Fibroblast of skin of left quadriceps (primary cell): ENCODE data around the gene LMTK2.
"Not testable (repeated sequence)": the region's sequence is repeated elsewhere in the genome, so short reads cannot be mapped to it uniquely, and the experiment has no call there.

Source experiments
- DNase-seq, 2 experiments: peaks; one replicate each; pipeline ENCODE4 v3.0.0-alpha.2; 2013; ENCODE audit warnings: low read depth in 2 of 2

LMTK2 gene

DNA sequence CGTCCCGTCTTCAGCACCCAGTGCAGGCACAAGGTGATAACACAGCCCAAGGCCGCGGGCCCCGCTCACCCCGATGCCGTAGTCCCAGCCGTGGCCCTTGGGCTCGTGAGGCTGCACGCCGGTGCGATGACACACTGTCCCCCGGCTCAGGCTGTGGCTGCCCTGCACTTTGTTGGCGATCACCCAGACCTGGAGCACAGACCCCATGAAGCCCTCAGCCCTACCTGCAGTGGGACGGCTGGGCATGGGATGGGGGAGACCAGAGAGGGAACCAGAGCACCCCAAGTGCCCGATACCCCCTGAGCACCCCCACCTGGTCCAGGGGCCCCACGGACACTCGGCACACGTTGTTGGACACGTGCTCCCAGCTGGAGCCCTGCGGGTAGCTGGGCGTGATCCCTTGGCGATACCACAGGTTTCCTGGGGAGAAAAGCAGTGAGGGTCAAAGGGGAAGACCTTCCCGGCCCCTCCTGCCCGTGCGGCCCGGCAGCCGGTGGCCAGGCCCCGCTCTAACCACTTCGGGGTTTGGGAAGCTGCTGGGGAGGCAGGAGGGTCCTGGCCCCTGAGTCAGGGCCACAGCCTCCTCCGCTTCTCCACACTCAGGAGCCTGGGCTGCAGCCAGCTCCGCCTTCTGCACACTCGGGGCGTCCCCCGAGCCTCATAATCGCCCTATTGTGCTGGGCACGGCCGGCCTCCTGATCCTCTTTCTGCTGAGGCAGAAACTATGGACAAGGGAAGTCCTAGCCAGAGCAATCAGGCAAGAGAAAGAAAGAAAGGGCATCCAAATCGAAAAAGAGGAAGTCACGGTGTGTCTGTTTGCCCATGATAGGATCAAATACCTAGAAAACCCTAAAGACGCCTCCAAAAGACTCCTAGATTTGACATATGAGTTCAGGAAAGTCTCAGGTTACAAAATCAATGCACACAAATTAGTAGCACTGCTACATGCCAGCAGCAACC is 111.2 kb downstream of the LMTK2 start:
- DNase-seq: no peak

- DNase-seq: not testable (repeated sequence)
Observed at GRCh38 chr7:98219382-98219781, 112.7 kb downstream of the LMTK2 start.

- no peak for DNase-seq
Observed at GRCh38 chr7:98221611-98222532, 115.2 kb downstream of the LMTK2 start.

GRCh38 chr7:98222533-98223195 is 116.0 kb downstream of the LMTK2 start:
- DNase-seq: no peak

GRCh38 chr7:98223351-98223897 is 116.8 kb downstream of the LMTK2 start:
- no peak for DNase-seq

DNA sequence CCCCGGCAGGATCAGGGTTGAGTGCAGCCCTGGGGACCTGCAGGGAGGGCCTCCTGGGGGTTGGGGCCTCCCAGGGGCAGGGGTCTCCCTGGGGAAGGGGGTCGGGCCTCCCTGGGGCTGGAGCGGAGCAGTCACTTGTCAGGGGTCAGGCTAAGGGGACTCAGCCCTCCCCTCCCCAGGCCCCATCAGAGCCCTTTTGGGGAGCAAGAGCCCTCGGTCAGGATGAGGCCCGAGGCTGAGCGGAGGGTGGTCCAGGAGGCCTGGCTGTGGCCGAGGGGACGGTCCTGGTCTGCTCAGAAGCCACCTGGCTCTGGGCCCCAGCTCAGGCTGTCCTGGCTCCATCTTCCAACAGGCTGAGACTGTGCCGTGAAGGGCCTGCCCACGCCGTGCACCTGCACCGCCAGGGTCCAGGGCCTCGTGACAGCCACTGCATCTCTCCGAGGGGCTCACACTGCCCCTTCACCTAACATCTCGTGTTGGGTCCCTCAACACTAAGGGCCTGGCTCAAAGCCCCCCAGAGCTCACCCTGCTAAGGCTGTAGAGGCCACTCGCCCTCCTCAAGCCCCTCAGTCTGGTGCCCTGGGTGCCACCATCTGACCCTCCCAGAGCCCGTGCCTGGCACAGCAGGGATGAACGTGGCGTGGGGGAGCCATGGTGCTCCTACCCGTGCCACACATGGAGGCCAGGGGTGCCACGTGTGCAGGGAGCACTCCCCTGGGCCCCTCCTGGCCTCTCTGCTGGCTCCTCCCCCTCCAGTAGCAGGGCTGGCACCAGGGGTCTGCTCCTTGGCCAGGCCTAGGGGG is 117.4 kb downstream of the LMTK2 start:
- DNase-seq: no peak

- no peak for DNase-seq
Observed at GRCh38 chr7:98224701-98225181, 118.1 kb downstream of the LMTK2 start.

DNA sequence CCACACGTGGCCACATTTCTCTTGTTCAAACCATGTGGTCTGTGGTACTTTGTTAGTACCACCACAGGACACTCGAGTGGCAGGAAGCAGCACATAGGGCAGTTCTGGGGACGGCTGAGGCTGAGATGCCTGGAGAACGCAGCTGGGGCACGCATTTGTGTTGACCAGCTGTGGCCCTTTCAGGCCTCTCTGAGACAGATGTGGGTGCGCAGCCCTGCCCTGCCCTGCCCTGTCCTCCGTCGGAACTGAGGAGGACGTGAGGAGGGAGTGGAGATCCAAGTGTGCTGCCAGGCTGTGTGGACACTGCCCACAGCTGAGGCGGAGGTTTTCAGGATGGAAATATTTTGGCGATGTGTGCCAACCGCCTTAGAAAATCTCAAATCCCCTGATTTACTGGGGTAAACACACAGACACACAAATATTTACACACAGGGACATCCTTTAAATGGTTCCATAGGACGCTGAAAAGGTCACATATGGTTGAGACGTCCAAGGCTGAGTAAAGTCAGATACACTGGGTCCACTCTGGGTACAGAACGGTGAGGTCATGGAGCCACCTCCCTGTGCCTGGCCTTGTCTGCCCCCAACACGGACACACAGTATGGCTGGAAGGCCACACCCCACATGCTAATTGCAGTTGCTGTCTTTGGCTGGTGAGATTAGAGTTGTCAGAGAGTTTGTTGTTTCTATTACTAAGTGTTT is 119.4 kb downstream of the LMTK2 start:
- no peak for DNase-seq

- no peak for DNase-seq
Observed at GRCh38 chr7:98227939-98228338, 121.3 kb downstream of the LMTK2 start.

GRCh38 chr7:98228801-98229200 is 122.1 kb downstream of the LMTK2 start:
- DNase-seq: no peak

DNA sequence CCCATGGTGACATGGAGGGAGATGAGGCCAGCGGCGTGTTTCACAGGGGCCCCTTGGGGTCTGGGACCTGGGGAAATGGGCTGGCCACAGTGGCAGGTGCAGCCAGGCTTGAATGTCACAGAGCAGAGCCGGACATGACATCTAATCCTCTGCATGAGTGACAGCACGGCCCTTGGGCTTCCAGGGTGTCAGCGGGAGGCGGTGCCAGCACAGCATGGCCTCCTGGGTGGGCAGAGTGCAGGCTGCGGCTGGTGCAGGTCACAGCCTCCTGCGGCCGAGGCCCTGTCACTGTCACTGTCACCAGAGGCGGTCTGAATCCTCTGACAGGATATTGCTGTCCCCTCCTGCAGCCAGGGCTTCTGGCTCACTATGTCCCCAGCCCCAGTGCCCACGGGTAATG is 122.8 kb downstream of the LMTK2 start:
- no peak for DNase-seq

DNA sequence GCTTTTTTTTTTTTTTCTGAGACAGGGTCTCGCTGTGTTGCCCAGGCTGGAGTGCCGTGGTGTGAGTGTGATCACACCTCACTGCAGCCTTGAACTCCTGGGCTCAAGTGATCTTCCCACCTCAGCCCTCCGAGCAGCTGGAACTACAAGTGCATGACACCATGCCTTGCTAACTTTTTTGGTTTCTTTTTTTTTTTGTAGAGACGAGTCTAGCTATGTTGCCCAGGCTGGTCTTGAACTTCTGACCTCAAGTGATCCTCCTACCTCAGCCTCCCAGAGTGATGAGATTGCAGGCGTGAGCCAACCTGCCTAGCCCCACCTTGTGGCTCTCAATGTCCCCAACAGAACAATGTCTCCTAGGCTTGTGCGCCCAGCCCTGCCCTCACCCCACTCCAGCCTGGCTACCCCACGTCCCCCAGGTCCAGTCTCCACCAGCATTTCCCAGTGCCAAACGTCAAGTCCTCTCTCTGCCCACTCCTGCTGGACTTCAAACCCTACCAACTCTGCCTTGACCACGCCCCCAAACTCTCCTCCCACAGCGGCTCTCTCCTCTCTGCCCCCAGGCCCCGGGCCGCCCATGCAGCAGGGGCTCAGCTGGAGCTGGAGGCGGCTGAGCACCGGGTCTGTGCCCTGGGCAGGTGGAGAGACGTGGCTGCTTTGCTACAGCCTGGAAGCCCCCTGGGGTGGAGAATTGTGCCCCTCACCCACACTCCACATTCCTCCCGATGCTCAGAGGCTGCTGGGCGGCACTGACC is 123.5 kb downstream of the LMTK2 start:
- DNase-seq: no peak

- DNase-seq: no peak
Observed at GRCh38 chr7:98230746-98231471, 124.2 kb downstream of the LMTK2 start.

GRCh38 chr7:98231493-98232262 is 125.0 kb downstream of the LMTK2 start:
- no peak for DNase-seq

- DNase-seq: no peak
Observed at GRCh38 chr7:98232263-98232585, 125.6 kb downstream of the LMTK2 start.

DNA sequence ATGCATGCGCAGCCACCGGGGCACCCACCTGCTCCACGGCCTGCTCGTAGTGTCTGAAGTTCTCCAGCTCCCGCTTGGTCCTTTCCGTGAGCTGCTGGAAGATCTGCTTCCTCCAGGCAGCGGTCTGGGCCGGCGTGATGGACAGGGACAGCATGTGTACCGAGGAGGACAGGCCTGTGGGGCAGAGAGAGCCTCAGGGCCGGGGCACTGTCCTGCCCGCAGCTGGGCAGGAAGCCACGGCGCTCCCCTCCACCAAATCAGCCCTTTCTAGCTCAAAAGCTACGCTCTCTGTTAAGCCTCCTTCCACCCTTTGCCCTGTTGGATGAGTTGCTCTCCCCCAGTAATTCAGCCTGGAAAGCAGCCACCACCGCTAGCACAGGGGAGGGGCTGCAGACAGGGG is 126.1 kb downstream of the LMTK2 start:
- DNase-seq: no peak

DNA sequence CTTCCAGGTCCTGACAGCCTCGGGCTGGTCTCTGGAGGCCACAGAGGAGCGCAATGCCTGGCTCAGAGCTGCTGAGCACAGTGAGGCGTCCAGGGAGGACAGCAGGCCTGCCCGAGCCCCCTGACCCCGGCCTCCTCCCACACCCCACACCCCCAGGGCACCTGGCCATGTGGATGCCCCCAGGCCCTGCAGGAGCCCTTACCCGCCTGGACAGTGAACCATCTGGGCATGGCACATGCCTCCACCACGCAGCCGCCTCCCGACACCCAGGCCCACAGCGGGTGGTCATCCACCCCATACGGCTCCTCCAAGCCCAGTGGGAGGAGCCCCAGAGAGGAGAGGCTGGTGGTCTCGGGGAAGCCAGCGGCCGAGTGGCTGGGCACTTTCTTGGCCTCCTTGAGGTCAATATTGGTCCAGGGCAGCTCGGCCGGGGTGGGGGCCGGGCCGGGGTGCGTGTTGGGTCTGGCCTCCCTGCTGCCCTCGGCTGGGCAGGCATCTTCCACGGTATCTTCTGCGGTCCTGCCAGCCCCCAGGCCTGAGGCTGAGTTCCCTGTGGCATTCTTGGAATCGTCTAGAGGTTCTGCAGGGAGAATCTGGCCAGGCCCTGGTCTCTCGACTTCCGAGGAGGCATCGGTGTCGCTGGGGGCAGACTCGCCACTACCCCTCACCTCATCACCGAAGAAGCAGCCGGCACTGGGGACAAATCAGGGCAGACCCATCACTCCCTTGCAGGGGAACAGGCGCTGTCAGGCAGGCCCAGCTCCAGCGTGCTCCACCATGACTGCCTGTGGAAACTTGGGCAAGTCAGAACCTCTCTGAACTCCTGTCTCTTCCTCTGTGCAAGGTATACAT is 126.8 kb downstream of the LMTK2 start:
- no peak for DNase-seq
